HG03439 (cell line): ENCODE data around the gene MEF2A.
A peak's percentile ranks its signal among the peaks of the same experiment; 100 is the strongest.

Experiments
- ATAC-seq: cut with Tn5 transposase; IDR thresholded peaks from one replicate; pipeline ENCODE4 v1.9.1; 2021; ENCODE audit warnings: mild to moderate bottlenecking, moderate library complexity; ENCODE audit not compliant: unreplicated experiment

The MEF2A gene

GRCh38 chr15:99562238-99562637 is 3.5 kb upstream of the MEF2A start:
- no peak for ATAC-seq

GRCh38 chr15:99564221-99565048 is 1.3 kb upstream of the MEF2A start:
- ATAC-seq = peak; percentile 30

- ATAC-seq = no peak
Measured at GRCh38 chr15:99565049-99565298, 810 bp upstream of the MEF2A start.

GRCh38 chr15:99566157-99566897 is 543 bp downstream of the MEF2A start:
- no peak for ATAC-seq

GRCh38 chr15:99568625-99569352 is 3.0 kb downstream of the MEF2A start:
- ATAC-seq = no peak

- peak; percentile 46 for ATAC-seq
Measured at GRCh38 chr15:99571299-99571698, 5.5 kb downstream of the MEF2A start.

GRCh38 chr15:99574048-99574447 is 8.3 kb downstream of the MEF2A start:
- no peak for ATAC-seq

GRCh38 chr15:99574502-99574901 is 8.7 kb downstream of the MEF2A start:
- no peak for ATAC-seq

GRCh38 chr15:99578809-99579208 is 13.0 kb downstream of the MEF2A start:
- no peak for ATAC-seq

GRCh38 chr15:99580076-99580475 is 14.3 kb downstream of the MEF2A start:
- ATAC-seq = no peak

GRCh38 chr15:99582508-99582960 is 16.8 kb downstream of the MEF2A start:
- ATAC-seq = no peak

- no peak for ATAC-seq
Measured at GRCh38 chr15:99584081-99584600, 18.4 kb downstream of the MEF2A start.

GRCh38 chr15:99586121-99586520 is 20.3 kb downstream of the MEF2A start:
- ATAC-seq = no peak

- ATAC-seq = no peak
Measured at GRCh38 chr15:99589801-99590200, 24.0 kb downstream of the MEF2A start.

- no peak for ATAC-seq
Measured at GRCh38 chr15:99590913-99591646, 25.3 kb downstream of the MEF2A start.

- ATAC-seq = no peak
Measured at GRCh38 chr15:99592145-99592791, 26.5 kb downstream of the MEF2A start.

- no peak for ATAC-seq
Measured at GRCh38 chr15:99593070-99593469, 27.3 kb downstream of the MEF2A start.

- no peak for ATAC-seq
Measured at GRCh38 chr15:99594916-99595315, 29.1 kb downstream of the MEF2A start.

GRCh38 chr15:99598296-99598695 is 32.5 kb downstream of the MEF2A start:
- ATAC-seq = no peak

GRCh38 chr15:99603828-99604227 is 38.0 kb downstream of the MEF2A start:
- no peak for ATAC-seq
